Adrenal gland (tissue), 12 donors: Measurements from ENCODE around the gene OS9. TPM values are rescaled to one million over a fixed set of nuclear protein-coding genes. Genes with fewer than 3 reads are reported as not detected.

ENCODE experiments used
- DNase-seq, 7 donors: peaks; one replicate each; pipeline ENCODE4 v3.0.0-alpha.2; 2019 to 2020
- H3K27ac ChIP-seq, 5 donors: fragments of 200-600 bp; sonication (generic) in 4 of 5; 1 replicate in 3 of 5; 2 replicates in 2 of 5; pipeline versions ENCODE4 v1.5.1 to v1.8.0; 2016 to 2020; ENCODE audit warnings: mild to moderate bottlenecking in 1 of 5
- H3K27me3 ChIP-seq: fragments of 200-600 bp; 2 replicates; pipeline ENCODE4 v1.8.0; 2021
- H3K36me3 ChIP-seq, 2 donors: fragments of 200-600 bp; replicated peaks in 1 of 2; 1 replicate in 1 of 2; 2 replicates in 1 of 2; pipeline versions ENCODE4 v1.5.1 to v1.8.0; 2018 to 2022
- H3K4me1 ChIP-seq, 2 donors: fragments of 200-600 bp; replicated peaks in 1 of 2; 1 replicate in 1 of 2; 2 replicates in 1 of 2; pipeline versions ENCODE4 v1.5.1 to v1.8.0; 2018 to 2021
- H3K4me3 ChIP-seq, 4 donors: fragments of 200-600 bp; sonication (generic) in 3 of 4; one replicate each; pipeline ENCODE4 v1.5.1; 2016 to 2018
- H3K9me3 ChIP-seq, 3 donors: fragments of 200-600 bp; sonication (generic) in 1 of 3; replicated peaks in 1 of 3; 1 replicate in 2 of 3; 2 replicates in 1 of 3; pipeline versions ENCODE4 v1.5.1 to v1.8.0; 2016 to 2021
- POLR2A ChIP-seq, 2 donors: fragments of 450-650 bp; IDR thresholded peaks; one replicate each; pipeline ENCODE4 v1.6.1; 2017; ENCODE audit warnings: antibody characterized with exemption in 2 of 2, mild to moderate bottlenecking in 2 of 2, moderate library complexity in 1 of 2
- WGBS, 4 donors: extraction: QIAGEN DNeasy Blood & Tissue Kit in 2 of 4; methylation state at CpG; one replicate each; pipeline versions ENCODE4 v1.1.5 to v1.1.7; 2013 to 2017; 5-methylcytosine and 5-hydroxymethylcytosine counted together
- intact Hi-C, 2 donors: fragments of 100-400 bp; cut with DNase I; formaldehyde crosslinking; loops; one replicate each; pipeline versions ENCODE4 v1.14.1 to v1.15.0; 2022 to 2023
- polyA plus RNA-seq, 3 donors: library from polyadenylated mRNA; stranded (reverse); fragments of 200-250 nt in 2 of 3; fragments of 350-450 nt in 1 of 3; fragmentation: Illumina TruSeq in 1 of 3; extraction: RNeasy Lipid Tissue Mini Kit (QIAGEN cat#74804) in 1 of 3; gene quantifications; one replicate each; pipeline ENCODE4 v1.2.3, GENCODE V29; 2013 to 2014
- total RNA-seq, 9 donors: library from RNA; depleted of rRNA in 4 of 9; stranded (reverse); fragments of >200 nt in 4 of 9; fragments of 120-200 nt in 1 of 9; fragmentation: NEBNext Ultra II Directional in 1 of 9; extraction: Animal tissue kit (Norgen Biotek cat#: 25700) in 1 of 9; gene quantifications; one replicate each; pipeline versions ENCODE4 v1.1.0 to v1.2.4, GENCODE V29; 2013 to 2023
- TF ChIP-seq, protein P1 (sequence below), 6 experiments: fragments of 450-650 bp in 4 of 6; fragments of 200-600 bp in 2 of 6; sonication (generic) in 1 of 6; IDR thresholded peaks; 1 replicate in 5 of 6; 2 replicates in 1 of 6; pipeline versions ENCODE4 v1.5.1 to v1.8.0; 2016 to 2021; ENCODE audit warnings: antibody characterized with exemption in 6 of 6, mild to moderate bottlenecking in 2 of 6, moderate library complexity in 1 of 6
- donor health status: healthy with polysubstance abuse.
- donor health status: Bipolar disorder and iron deficiency.
- donor health status: DM: yes; HTN: yes; CAD: no.
- donor health status: DM: no; HTN: no; CAD: no.
- donor health status: DM: no; HTN: no; CAD: no.
- donor health status: DM: yes; HTN: yes; CAD: no.

OS9 gene
- total and polyA plus RNA-seq, 12 donors, result 155 to 428 (median 272) TPM

- no peaks in the 10 kb centered on the region for H3K27me3 ChIP-seq
Measured at GRCh38 chr12:57766464-57767304, 72.8 kb downstream of the OS9 start, which contains the start of gene CYP27B1. Gene CYP27B1 (minus strand): TSS chr12:57767078. CDS start chr12:57767041, 37 bp downstream.

DNA sequence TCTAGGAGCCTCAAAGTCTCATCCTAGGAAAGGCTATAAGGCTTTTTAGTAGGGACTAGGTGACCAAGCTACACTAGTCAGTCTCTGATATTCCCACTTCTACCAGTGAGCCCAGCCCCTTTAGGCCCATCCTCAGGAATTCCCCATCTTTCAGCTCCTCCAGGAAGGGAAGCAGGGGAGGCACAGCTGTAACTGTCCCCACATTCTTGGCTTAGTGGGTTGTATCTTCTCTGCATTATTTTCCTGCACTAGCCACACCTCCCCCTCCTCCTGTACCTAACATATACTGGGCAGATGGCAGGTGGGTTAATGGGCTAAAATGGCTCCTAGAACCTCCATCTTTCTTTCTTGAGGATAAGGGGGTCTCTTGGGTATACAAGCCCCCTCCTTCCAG is 73.4 kb downstream of the OS9 start:
- Histone ChIP-seq H3K9me3 (no peaks in the 10 kb centered on the region), H3K4me1 (peaks cover 29 to 37% of the 10 kb centered on the region in 2 donors), H3K27ac (no peak overlapping the region), H3K27me3 (no peaks in the 10 kb centered on the region), H3K4me3 (no peak overlapping the region), H3K36me3 (no peaks in the 10 kb centered on the region)
- intact Hi-C loops, result no loop called here
- no peak for DNase-seq
- TF ChIP-seq, protein P1, sequence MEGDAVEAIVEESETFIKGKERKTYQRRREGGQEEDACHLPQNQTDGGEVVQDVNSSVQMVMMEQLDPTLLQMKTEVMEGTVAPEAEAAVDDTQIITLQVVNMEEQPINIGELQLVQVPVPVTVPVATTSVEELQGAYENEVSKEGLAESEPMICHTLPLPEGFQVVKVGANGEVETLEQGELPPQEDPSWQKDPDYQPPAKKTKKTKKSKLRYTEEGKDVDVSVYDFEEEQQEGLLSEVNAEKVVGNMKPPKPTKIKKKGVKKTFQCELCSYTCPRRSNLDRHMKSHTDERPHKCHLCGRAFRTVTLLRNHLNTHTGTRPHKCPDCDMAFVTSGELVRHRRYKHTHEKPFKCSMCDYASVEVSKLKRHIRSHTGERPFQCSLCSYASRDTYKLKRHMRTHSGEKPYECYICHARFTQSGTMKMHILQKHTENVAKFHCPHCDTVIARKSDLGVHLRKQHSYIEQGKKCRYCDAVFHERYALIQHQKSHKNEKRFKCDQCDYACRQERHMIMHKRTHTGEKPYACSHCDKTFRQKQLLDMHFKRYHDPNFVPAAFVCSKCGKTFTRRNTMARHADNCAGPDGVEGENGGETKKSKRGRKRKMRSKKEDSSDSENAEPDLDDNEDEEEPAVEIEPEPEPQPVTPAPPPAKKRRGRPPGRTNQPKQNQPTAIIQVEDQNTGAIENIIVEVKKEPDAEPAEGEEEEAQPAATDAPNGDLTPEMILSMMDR (IDR thresholded peaks at IDR 0.05), result no peak

More at GRCh38 chr12:57766464-57767304, 72.8 kb downstream of the OS9 start, which contains the start of gene CYP27B1:
- WGBS, 4 donors, result 4 to 6% (median 5%) methylated on average over 30 to 38 of the region's 38 CpGs
- Histone ChIP-seq H3K27ac (no peak within 1 kb of the TSS), H3K4me1 (peaks cover 29 to 37% of the 10 kb centered on the region in 2 donors), H3K4me3 (peak within 1 kb of the TSS in 1 of 4 donors; percentile 58), H3K36me3 (no peaks in the 10 kb centered on the region), H3K9me3 (no peaks in the 10 kb centered on the region)
- TF ChIP-seq, protein P1 (IDR thresholded peaks at IDR 0.05), result no peak
- TF ChIP-seq POLR2A (IDR thresholded peaks at IDR 0.05), result no peak
- peak in 3 of 7 donors; percentile 34 to 59 (median 43) for DNase-seq
- intact Hi-C loops, result no loop called here

GRCh38 chr12:57767876-57768275 is 73.9 kb downstream of the OS9 start:
- intact Hi-C loops, result no loop called here
- Histone ChIP-seq H3K36me3 (no peaks in the 10 kb centered on the region), H3K27ac (no peak overlapping the region), H3K27me3 (no peaks in the 10 kb centered on the region), H3K4me3 (no peak overlapping the region), H3K4me1 (peaks cover 30 to 37% of the 10 kb centered on the region in 2 donors), H3K9me3 (no peaks in the 10 kb centered on the region)
- no peak for DNase-seq
- TF ChIP-seq POLR2A (IDR thresholded peaks at IDR 0.05), result no peak
- TF ChIP-seq, protein P1 (IDR thresholded peaks at IDR 0.05), result no peak
- 57 to 68% (median 61%) methylated on average over 3 of the region's 3 CpGs for WGBS, 4 donors

DNA sequence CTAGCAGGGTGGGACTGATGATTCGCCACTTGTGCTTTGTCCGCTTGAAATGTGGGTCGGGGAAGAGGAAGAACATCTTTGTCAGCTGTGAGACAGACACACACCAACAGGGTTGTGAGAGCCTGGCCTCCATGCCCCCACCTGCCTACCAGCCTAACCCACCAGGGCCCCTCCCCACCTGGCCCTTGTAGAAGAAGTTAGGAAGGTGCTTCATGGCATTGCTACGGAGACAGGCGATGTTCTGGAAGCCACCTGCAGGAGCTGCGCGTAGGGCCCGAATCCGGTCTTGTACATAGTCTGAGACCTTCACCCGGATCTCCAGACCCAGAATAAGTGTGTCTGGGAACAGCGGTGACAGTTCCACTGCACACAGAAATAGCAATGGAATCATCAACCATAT is 75.7 kb downstream of the OS9 start:
- DNase-seq, result no peak
- H3K4me3 ChIP-seq, result no peak overlapping the region
- 94 to 97% (median 96%) methylated on average over 10 to 11 of the region's 11 CpGs for WGBS, 4 donors
- no peaks in the 10 kb centered on the region for H3K27me3 ChIP-seq
- H3K9me3 ChIP-seq, result no peaks in the 10 kb centered on the region
- no peak for TF ChIP-seq POLR2A (IDR thresholded peaks at IDR 0.05)
- TF ChIP-seq, protein P1 (IDR thresholded peaks at IDR 0.05), result no peak
- H3K36me3 ChIP-seq, result no peaks in the 10 kb centered on the region
- intact Hi-C loops, result no loop called here
- peaks cover 36 to 42% of the 10 kb centered on the region in 2 donors for H3K4me1 ChIP-seq
- no peak overlapping the region for H3K27ac ChIP-seq
